ENCODE results near the gene SRPRB. TPM values are rescaled to one million over a fixed set of nuclear protein-coding genes. Genes with fewer than 3 reads are reported as not detected.

SRPRB gene
- total RNA-seq, 1 donor from 2014 or later: 27.8 TPM

DNA sequence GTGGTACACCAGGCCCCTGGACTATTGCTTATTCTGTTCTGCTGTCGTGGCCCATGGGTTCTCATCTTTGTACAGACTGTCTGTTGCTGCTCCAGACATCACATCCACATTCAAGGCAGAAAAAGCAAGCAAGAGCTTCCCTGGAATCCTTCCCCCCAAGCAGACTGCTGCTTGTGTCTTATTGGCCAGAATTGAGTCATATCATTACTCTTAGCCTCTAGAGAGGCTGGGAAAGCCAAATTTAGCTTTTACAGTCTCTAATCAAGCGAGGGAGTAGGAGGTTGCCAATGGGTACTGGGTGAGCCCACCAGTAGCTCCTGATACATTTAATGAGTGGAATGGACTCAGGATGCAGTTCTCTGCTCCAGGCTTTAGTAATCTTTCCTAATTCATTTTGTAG lies 50.7 kb downstream of the SRPRB start:
- ATAC-seq: no peak
- intact Hi-C loops (cut with DNase I): no loop called here
- no peak for DNase-seq (ENCODE audit: low spot score)

DNA sequence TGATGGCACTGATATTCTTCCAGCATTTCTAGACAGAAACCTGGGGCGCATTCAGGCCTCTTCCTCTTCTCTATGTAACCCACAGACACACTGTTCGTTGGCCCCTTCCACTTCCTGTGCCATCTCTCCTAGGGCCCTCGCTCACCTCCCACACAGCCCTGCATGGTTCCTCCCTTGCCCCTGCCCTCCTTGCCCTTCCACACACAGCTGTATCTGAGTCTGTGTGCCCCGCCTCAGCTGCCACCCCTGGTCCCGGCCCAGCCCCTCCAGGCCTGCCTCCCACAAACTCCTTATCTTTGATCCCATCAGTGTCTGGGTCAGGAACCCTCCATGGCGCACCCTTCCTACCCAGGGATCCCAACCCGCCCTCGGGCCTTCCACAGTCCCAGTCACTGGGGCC lies 52.2 kb downstream of the SRPRB start:
- intact Hi-C loops (cut with DNase I): no loop called here
- ATAC-seq: no peak
- DNase-seq (ENCODE audit: low spot score): no peak

DNA sequence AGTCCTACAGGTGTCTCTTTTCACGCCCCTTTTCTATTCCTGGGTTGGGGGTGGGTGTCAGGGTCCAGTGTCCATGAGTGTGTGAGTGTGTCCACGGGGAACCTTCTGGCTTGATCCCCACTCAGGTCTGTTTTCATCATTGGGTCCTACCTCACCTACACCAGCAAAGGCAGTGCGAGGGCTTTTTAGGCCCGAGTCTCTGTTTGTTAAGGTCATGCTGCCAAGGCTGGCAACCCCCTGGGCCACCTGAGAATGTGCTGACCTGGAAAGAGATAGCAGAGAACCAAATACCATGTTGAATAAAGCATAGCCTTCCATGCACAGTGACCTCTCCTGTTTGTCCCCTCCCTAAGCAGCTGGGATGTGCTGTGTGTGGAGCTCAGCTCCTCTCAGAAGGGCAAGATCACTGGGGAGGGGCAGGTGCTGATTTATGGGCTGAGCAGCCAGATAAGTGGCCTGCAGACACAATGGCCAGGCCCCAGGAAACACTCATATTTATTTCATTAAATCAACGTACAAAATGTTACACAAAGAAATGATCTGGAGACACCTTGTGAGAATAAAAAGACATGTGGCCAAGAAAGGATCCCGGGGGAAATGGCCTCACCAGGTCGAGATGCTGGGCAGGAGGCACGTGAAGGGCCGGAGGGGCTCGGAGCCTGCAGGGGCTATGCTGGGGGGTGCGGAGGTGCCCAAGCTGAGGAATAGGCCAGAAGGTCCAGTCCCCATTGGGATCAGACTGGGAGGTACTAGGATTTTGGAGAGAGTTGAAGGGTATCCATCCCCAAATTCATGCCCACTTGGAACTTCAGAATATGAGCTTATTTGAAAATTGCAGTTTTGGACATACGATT lies 54.0 kb downstream of the SRPRB start:
- no peak for ATAC-seq
- DNase-seq (ENCODE audit: low spot score): no peak
- intact Hi-C loops (cut with DNase I): no loop called here

DNA sequence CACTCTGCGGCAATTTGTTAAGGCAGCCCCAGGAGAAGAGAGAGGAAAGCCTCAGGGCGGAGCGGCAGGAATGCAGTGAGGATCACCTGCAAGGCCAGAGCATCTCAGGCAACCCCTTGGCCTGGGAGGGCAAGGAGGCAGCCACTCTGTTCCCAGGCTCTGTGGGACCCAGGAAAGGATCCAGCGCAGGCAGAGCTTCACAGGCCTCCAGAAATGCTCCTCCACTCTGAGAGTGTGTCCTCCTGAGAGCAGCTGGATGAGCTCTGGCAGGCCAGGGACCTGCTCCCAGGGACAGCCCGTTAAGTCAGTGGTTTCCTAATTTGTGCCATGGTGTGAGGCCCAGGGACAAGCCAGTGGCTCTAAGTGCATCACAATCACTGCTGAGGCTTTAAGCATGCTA lies 54.9 kb downstream of the SRPRB start:
- ATAC-seq: no peak
- intact Hi-C loops (cut with DNase I): no loop called here
- no peak for DNase-seq (ENCODE audit: low spot score)

DNA sequence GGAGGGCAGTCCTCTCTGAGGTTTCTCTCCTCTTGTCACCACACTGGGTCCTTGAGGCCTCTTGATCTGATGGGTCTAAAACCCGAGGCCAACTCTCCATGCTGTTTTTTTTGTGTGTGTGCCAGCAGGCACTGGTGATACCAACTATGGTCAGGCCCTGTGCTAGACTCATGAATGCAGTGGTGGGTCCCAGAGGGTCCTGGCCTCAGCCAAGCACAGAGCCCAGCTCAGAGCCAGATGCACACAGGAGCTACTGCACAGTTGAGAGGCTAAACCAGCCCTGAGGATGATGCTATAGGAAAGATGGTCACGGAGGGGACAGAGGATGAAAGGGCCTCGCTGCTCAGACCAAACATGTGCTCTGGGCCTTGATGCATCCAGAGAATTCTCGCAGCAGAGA lies 56.5 kb downstream of the SRPRB start:
- DNase-seq (ENCODE audit: low spot score) (no peak), ATAC-seq (no peak)
- intact Hi-C loops (cut with DNase I): no loop called here

DNA sequence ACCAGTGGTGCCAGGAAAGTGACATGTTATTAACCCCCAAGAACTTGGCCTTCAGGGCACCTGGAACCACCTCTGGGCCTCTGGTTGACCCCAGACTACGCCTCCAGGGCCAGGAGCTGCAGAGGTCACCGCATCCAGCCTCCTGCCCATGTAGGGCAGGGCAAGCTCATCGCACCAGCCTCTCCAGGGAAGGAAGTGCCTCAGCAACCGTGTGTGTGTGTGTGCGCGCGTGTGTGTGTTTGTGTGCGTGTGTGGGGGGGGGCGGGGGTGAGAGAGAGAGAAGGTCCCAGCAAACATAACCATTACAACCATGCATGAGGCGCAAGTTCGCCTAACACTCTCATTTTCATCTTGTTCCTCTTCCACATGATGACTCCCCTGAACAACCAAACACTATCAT lies 58.3 kb downstream of the SRPRB start:
- intact Hi-C loops (cut with DNase I): no loop called here
- no peak for DNase-seq (ENCODE audit: low spot score)
- ATAC-seq: no peak

DNA sequence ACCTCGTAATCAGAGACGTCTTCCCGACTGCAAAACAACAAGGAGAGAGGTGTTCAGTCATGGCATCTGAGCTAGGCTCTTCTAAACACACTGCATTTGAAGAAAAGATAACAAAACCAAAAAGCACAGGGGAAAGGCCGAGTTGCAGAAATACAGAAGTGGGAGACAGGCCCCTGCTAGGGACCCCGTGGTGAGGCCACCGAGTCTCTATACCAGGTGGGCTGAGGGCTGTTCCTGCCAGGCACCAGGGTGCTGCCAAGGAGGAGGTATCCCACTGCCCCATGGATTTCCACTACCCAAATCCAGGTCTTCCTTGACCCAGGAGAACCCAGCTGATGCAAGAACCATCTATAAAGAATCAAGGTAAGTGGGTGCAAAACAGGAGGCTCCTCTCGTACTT lies 59.0 kb downstream of the SRPRB start:
- intact Hi-C loops (cut with DNase I): no loop called here
- ATAC-seq (no peak), DNase-seq (ENCODE audit: low spot score) (no peak)

DNA sequence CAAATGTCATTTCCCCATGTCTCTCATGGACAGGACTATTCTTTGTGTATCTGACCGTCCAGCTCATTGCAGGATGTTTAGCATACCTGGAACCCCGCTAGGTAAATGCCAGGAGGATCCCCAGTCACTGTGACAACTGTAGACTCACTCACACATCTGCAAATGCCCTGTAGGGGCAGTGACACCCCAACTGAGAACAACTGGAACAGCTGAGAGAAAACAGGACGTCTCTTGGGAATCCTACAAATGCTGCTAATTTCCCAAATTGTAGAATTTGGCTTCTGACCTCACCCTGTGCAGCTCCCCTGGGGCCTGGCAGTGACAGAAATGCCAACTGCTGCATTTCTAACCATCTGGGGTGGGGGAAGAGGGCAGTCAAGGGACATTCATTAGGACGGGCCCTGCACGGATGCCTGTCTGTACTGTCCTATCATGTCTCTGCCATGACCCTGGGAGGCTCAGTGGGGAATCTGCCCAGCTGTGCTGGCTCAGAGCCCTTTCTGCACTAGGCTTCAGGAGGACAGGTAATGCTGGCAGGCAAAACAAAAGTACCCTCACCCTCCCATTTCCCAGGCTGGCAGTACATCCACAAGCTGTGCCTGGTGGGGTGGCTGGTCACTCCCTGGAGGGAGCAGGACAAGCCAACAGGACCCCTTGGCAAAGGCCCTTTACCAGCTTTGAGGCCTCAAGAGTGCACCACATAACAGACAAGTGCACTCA lies 59.7 kb downstream of the SRPRB start:
- intact Hi-C loops (cut with DNase I): no loop called here
- ATAC-seq: no peak
- no peak for DNase-seq (ENCODE audit: low spot score)

DNA sequence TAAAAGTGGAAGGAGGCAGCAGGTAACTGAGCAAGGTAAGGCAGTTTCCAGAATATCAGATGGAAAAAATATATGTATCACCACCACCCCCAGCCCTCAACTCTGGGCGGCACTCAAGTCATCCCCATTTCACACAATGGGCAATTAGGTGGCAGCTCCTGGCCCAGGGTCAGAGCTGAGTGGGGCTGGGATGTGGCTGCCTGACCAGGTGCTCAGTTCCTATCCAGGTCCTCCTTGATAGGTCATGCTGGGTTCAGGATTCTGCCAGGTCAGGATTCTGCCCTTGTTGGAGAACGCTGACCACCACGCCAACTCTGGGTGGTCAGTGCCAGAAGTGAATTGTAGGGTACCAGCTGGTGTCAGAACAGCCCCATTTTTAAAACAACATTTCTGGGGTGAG lies 60.5 kb downstream of the SRPRB start:
- intact Hi-C loops (cut with DNase I): no loop called here
- ATAC-seq (no peak), DNase-seq (ENCODE audit: low spot score) (no peak)

DNA sequence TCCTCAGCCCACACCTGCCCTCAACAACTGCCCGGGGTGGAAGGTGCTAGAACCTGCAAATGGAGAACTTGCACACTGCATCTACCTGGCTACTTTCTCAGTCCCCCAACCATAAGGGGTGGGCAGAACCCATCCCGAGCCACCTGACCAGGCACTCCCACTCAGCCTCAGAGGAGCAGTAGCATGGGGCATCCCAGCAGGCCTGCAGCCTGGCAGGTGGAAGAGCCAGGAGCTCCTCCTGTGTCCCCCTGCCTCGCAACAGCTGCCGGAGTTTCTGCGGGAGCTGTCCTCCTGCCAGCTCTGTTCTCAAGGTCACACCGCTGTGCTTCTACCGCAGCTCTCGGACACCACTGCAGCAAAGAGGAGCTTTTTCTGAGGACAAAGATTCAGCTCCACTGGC lies 62.6 kb downstream of the SRPRB start:
- no peak for DNase-seq (ENCODE audit: low spot score)
- no peak for ATAC-seq
- intact Hi-C loops (cut with DNase I): no loop called here

DNA sequence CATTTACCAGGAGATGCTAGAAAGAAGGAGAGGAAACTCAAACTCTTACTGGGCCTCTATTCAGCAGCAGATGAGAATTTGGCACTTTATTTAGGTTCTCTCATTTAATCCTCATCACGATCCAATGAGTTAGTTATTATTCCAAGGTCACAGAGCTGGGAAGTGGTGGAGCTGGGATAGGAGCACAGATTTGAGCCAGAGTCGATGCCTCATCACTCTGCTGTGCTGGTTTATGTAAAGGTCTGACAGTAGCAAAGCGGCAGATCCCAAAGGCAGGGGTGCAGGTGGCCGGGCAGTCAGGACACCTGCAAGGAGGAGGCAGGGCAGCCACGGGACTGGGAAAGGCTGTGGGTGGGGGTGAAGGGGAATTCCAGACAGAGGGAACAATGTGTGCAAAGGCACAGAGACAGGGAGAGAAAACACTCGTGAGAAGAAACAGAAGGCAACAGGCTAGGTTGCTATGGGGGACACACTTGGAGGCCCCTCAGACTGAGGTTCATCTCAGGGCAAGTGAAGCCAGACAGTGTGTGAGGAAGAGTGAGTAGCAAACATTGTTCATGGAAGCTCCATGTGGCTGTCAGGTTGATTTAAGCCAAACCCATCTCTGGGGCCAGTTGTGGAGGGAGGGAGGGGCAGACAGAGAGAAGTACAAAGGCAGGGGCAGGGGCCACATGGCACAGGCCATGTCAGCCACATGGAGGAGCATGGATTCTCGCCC lies 63.3 kb downstream of the SRPRB start:
- intact Hi-C loops (cut with DNase I): no loop called here
- ATAC-seq (no peak), DNase-seq (ENCODE audit: low spot score) (no peak)

DNA sequence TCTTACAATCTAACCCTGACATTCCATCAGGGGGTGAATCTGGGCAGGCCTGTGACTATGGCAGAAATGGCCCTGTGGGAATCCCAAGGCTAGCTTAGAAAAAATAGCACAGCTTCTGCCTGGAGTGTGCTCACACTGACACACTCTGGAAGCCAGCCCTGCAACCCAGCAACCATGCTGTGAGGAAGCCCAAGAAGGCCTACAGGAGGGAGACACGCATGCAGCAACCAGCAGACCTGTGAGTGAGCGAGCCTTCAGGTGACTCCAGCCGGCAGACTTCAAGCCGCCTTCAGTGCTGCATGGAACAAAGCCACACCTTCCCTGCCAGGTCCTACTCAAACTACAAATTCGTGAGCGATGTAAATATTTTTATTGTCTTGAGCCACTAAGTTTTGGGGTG lies 64.0 kb downstream of the SRPRB start:
- ATAC-seq (no peak), DNase-seq (ENCODE audit: low spot score) (no peak)
- intact Hi-C loops (cut with DNase I): no loop called here

DNA sequence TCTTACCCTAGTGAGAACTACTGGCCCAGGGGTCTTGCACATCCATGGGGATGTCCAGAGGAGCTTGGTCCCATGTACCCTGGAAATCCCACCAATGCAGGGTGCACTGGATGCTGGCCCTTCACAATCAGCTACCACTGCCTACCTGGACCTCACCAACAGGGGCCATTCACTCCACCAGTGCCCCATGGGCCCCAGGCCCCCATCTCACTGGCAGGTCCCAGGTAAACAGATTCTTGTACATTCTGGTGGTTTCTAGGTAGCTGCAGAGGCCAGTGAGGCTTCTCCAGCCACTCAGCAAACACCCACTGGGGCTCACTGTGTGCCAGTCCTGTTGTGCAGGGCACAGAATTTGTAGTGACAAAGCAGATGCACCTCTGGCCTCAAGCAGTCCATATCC lies 65.2 kb downstream of the SRPRB start:
- DNase-seq (ENCODE audit: low spot score) (no peak), ATAC-seq (no peak)
- intact Hi-C loops (cut with DNase I): no loop called here

Other genes with a start within 250 kb of the SRPRB start
- gene CDV3, start 232.1 kb upstream of the SRPRB start, total RNA-seq: 140 TPM
- 20.0 TPM for gene TOPBP1, start 143.9 kb upstream of the SRPRB start, total RNA-seq
- 40.6 TPM for gene TF, start 59.4 kb upstream of the SRPRB start, total RNA-seq
- gene RAB6B, start 90.1 kb downstream of the SRPRB start, total RNA-seq: 9.5 TPM
- gene SLCO2A1, start 224.1 kb downstream of the SRPRB start, total RNA-seq: 34.1 TPM

Measured in sciatic nerve (tissue), 2 donors.